HepG2 (cell line): Measurements from ENCODE around the gene LRPAP1.

Experiments
- CTCF ChIP-seq: sonication (generic); formaldehyde crosslinking; IDR thresholded peaks from 2 replicates; pipeline ENCODE4 v1.5.0; 2020; ENCODE audit warnings: mild to moderate bottlenecking, missing genetic modification reagents, moderate library complexity
- ELK4 ChIP-seq: sonication (generic); formaldehyde crosslinking; IDR thresholded peaks from 2 replicates; pipeline ENCODE4 v1.9.0; 2021; ENCODE audit warnings: missing genetic modification reagents, borderline replicate concordance
- EZH2 ChIP-seq: conservative IDR thresholded peaks from 2 replicates; pipeline ENCODE4 v1.6.1; 2012; ENCODE audit warnings: mild to moderate bottlenecking, low read depth, low read length, moderate library complexity
- JUND ChIP-seq: sonication (generic); formaldehyde crosslinking; IDR thresholded peaks from 2 replicates; pipeline ENCODE4 v1.8.0; 2022; ENCODE audit warnings: mild to moderate bottlenecking, missing genetic modification reagents
- KDM4B ChIP-seq: sonication (generic); formaldehyde crosslinking; IDR thresholded peaks from 2 replicates; pipeline ENCODE4 v1.4.0; 2020; ENCODE audit warnings: missing genetic modification reagents
- MXI1 ChIP-seq: IDR thresholded peaks from 3 replicates; pipeline ENCODE4 v1.6.1; 2012; ENCODE audit warnings: low read depth, low read length, inconsistent platforms, borderline replicate concordance
- PBX3 ChIP-seq: sonication (generic); formaldehyde crosslinking; IDR thresholded peaks from 2 replicates; pipeline ENCODE4 v1.8.1; 2023; ENCODE audit warnings: missing genetic modification reagents, inconsistent platforms, borderline replicate concordance
- PCBP1 ChIP-seq: fragments of 200-400 bp; formaldehyde crosslinking; IDR thresholded peaks from 2 replicates; pipeline ENCODE4 v1.6.1; 2017; ENCODE audit warnings: mild to moderate bottlenecking, low read depth, low read length, borderline replicate concordance
- SUZ12 ChIP-seq: fragments of 150-350 bp; IDR thresholded peaks from 2 replicates; pipeline ENCODE4 v1.6.1; 2014; ENCODE audit warnings: low read depth, low read length
- ZBTB2 ChIP-seq: sonication (generic); formaldehyde crosslinking; IDR thresholded peaks from 2 replicates; pipeline ENCODE4 v1.8.0; 2022; ENCODE audit warnings: low read depth, missing genetic modification reagents
- ZNF329 ChIP-seq: sonication (generic); formaldehyde crosslinking; IDR thresholded peaks from 2 replicates; pipeline ENCODE4 v1.9.0; 2021; ENCODE audit warnings: low read depth, mild to moderate bottlenecking, missing genetic modification reagents

GRCh38 chr4:3491681-3492405, 40.4 kb downstream of the LRPAP1 start:
- TF ChIP-seq ZBTB2 (CRISPR knock-in tag) = no peak
- no peak for TF ChIP-seq PBX3 (CRISPR knock-in tag)
- no peak for TF ChIP-seq MXI1
- TF ChIP-seq ELK4 (CRISPR knock-in tag) = no peak
- no peak for TF ChIP-seq CTCF (CRISPR knock-in tag)
- TF ChIP-seq PCBP1 = no peak
- TF ChIP-seq ZNF329 (CRISPR knock-in tag) = no peak
- no peak for TF ChIP-seq JUND
- no peak for TF ChIP-seq SUZ12
- TF ChIP-seq KDM4B (CRISPR knock-in tag) = no peak
- no peak for TF ChIP-seq EZH2
